Ovary (tissue), 9 donors: Measurements from ENCODE around the gene SDC3. TPM values are rescaled to one million over a fixed set of nuclear protein-coding genes. Genes with fewer than 3 reads are reported as not detected.

Experiments
- DNase-seq, 5 donors: peaks; one replicate each; pipeline ENCODE4 v3.0.0-alpha.2; 2019 to 2020
- H3K27ac ChIP-seq, 2 donors: fragments of 200-600 bp; one replicate each; pipeline versions ENCODE4 v1.5.1 to v1.8.0; 2019 to 2022
- H3K27me3 ChIP-seq: fragments of 200-600 bp; one replicate; pipeline ENCODE4 v1.8.0; 2022
- H3K36me3 ChIP-seq: fragments of 200-600 bp; sonication (generic); one replicate; pipeline ENCODE4 v1.5.1; 2019
- H3K4me1 ChIP-seq: one replicate; pipeline ENCODE4 v1.8.1; 2013; ENCODE audit warnings: mild to moderate bottlenecking, moderate library complexity; ENCODE audit not compliant: insufficient read depth
- H3K4me3 ChIP-seq: fragments of 200-600 bp; sonication (generic); one replicate; pipeline ENCODE4 v1.5.1; 2017
- H3K9me3 ChIP-seq, 2 donors: fragments of 200-600 bp in 1 of 2; sonication (generic) in 1 of 2; one replicate each; pipeline versions ENCODE4 v1.5.1 to v1.8.1; 2013 to 2019; ENCODE audit warnings: mild to moderate bottlenecking in 1 of 2, moderate library complexity in 1 of 2
- CTCF ChIP-seq, 3 donors: fragments of 450-650 bp in 2 of 3; fragments of 200-600 bp in 1 of 3; IDR thresholded peaks; one replicate each; pipeline versions ENCODE4 v1.5.1 to v1.8.0; 2016 to 2022; ENCODE audit warnings: antibody characterized with exemption in 3 of 3, mild to moderate bottlenecking in 1 of 3
- EP300 ChIP-seq: sonication (generic); formaldehyde crosslinking; IDR thresholded peaks from one replicate; pipeline ENCODE4 v1.6.1; 2017; ENCODE audit warnings: antibody characterized with exemption
- POLR2A ChIP-seq: fragments of 450-650 bp; IDR thresholded peaks from one replicate; pipeline ENCODE4 v1.6.1; 2017; ENCODE audit warnings: antibody characterized with exemption, mild to moderate bottlenecking, moderate library complexity
- WGBS, 3 donors: extraction: QIAGEN DNeasy Blood & Tissue Kit in 1 of 3; methylation state at CpG; one replicate each; pipeline versions ENCODE4 v1.1.5 to v1.1.7; 2013 to 2017; 5-methylcytosine and 5-hydroxymethylcytosine counted together
- intact Hi-C, 4 donors: fragments of 100-400 bp; cut with DNase I; formaldehyde crosslinking; loops; one replicate each; pipeline versions ENCODE4 v1.11.0 to v1.15.1; 2022 to 2023
- polyA plus RNA-seq, 2 donors: library from polyadenylated mRNA; stranded (reverse); fragments of 200-250 nt in 1 of 2; fragments of 350-450 nt in 1 of 2; fragmentation: Illumina TruSeq in 1 of 2; extraction: RNeasy Lipid Tissue Mini Kit (QIAGEN cat#74804) in 1 of 2; gene quantifications; one replicate each; pipeline ENCODE4 v1.2.3, GENCODE V29; 2013 to 2014
- total RNA-seq, 7 donors: library from RNA; depleted of rRNA in 2 of 7; stranded (reverse); fragments of >200 nt in 2 of 7; fragmentation: NEBNext Ultra II Directional in 3 of 7; extraction: Animal tissue kit (Norgen Biotek cat#: 25700) in 3 of 7; gene quantifications; one replicate each; pipeline versions ENCODE4 v1.1.0 to v1.2.4, GENCODE V29; 2016 to 2023
- donor health status: DM: no; HTN: no; CAD: no; lungs with moderate emphysema.
- donor health status: DM: no; HTN: no; CAD: no.
- donor health status: Bipolar disorder and iron deficiency.
- donor health status: DM: yes; HTN: yes; CAD: no.
- donor health status: DM: no; HTN: no; CAD: no.
- donor health status: DM: yes; HTN: yes; CAD: no.

The SDC3 gene
- total and polyA plus RNA-seq, 9 donors, result 4.2 to 31.0 (median 23.0) TPM

GRCh38 chr1:30914931-30915330 lies 6.4 kb upstream of the SDC3 start:
- Histone ChIP-seq H3K4me3 (no peak overlapping the region), H3K27ac (no peak overlapping the region), H3K36me3 (no peaks in the 10 kb centered on the region), H3K9me3 (no peaks in the 10 kb centered on the region), H3K27me3 (no peaks in the 10 kb centered on the region), H3K4me1 (peaks cover 2% of the 10 kb centered on the region)
- DNase-seq, result peak in 1 of 5 donors; percentile 13
- WGBS, 3 donors, result 44 to 60% (median 51%) methylated on average over 4 of the region's 4 CpGs
- no peak for TF ChIP-seq EP300
- TF ChIP-seq POLR2A, result no peak
- no peak for TF ChIP-seq CTCF (IDR thresholded peaks at IDR 0.05)
- intact Hi-C loops, result loop anchor here (5.0 to 10.0 kb wide), 5 partner anchors 123 to 510 kb away; partner anchors contain the start of gene MATN1 (in 3 of the 4)

- 74 to 84% (median 82%) methylated on average over 3 of the region's 3 CpGs for WGBS, 3 donors
- peak in 1 of 5 donors; percentile 7 for DNase-seq
Measured at GRCh38 chr1:30914587-30914922, 6.0 kb upstream of the SDC3 start.

GRCh38 chr1:30912913-30913652 lies 4.5 kb upstream of the SDC3 start:
- 87 to 88% (median 88%) methylated on average over 10 of the region's 10 CpGs for WGBS, 3 donors
- Histone ChIP-seq H3K27ac (no peak overlapping the region), H3K36me3 (no peaks in the 10 kb centered on the region), H3K9me3 (no peaks in the 10 kb centered on the region), H3K4me3 (no peak overlapping the region), H3K27me3 (no peaks in the 10 kb centered on the region), H3K4me1 (peaks cover 4% of the 10 kb centered on the region)
- TF ChIP-seq EP300 (no peak), CTCF (IDR thresholded peaks at IDR 0.05) (no peak), POLR2A (no peak)
- DNase-seq, result peak in 1 of 5 donors; percentile 29
- intact Hi-C loops, result loop anchor here (5.0 to 10.0 kb wide), 4 partner anchors 131 to 512 kb away; partner anchors contain the start of gene MATN1 (in 3 of the 4)

More at GRCh38 chr1:30914587-30914922, 6.0 kb upstream of the SDC3 start:
- Histone ChIP-seq H3K27ac (no peak overlapping the region), H3K9me3 (no peaks in the 10 kb centered on the region), H3K4me1 (peaks cover 2% of the 10 kb centered on the region), H3K27me3 (no peaks in the 10 kb centered on the region), H3K36me3 (no peaks in the 10 kb centered on the region), H3K4me3 (no peak overlapping the region)
- intact Hi-C loops, result loop anchor here (5.0 to 10.0 kb wide), 4 partner anchors 132 to 510 kb away; partner anchors contain the start of gene MATN1 (in 3 of the 4)
- TF ChIP-seq EP300 (no peak), POLR2A (no peak), CTCF (IDR thresholded peaks at IDR 0.05) (no peak)

DNA sequence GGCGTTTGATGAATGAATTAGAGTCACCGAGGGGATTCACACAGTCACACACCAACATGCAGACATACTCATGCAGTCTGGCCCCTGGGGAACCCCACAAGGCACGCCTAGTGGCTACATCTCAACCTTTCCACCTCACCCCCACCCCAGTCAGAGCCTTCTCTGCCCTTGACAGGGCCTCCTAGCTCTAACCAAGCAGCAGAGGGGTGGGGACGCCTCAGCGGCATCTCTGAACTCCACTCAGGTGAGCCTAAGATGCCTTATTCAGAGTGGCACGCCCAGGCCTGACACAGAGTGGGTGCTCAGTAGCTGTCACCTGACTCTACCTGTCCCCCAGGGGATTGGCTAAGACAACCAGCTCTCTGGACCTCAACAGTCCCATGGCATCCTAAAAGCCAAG lies 3.7 kb upstream of the SDC3 start:
- no peak overlapping the region for H3K4me3 ChIP-seq
- H3K9me3 ChIP-seq, result no peaks in the 10 kb centered on the region
- no peak for TF ChIP-seq POLR2A
- TF ChIP-seq EP300, result no peak
- no peak for TF ChIP-seq CTCF (IDR thresholded peaks at IDR 0.05)
- peak in 1 of 5 donors; percentile 33 for DNase-seq
- peaks cover 7% of the 10 kb centered on the region for H3K4me1 ChIP-seq
- H3K27ac ChIP-seq, result no peak overlapping the region
- intact Hi-C loops, result loop anchor here (5.0 to 10.0 kb wide), 4 partner anchors 130 to 513 kb away; partner anchors contain the start of gene MATN1 (in 3 of the 4)
- WGBS, 3 donors, result 83 to 88% (median 87%) methylated on average over 6 of the region's 6 CpGs
- no peaks in the 10 kb centered on the region for H3K27me3 ChIP-seq
- no peaks in the 10 kb centered on the region for H3K36me3 ChIP-seq
